SU-DHL-6 (cell line): Measurements from ENCODE around the gene B9D2.

Source experiments
- H2AFZ ChIP-seq: fragments of 200-600 bp; sonication (generic); 2 replicates; pipeline ENCODE4 v1.6.1; 2014; ENCODE audit warnings: low read depth, mild to moderate bottlenecking, moderate library complexity, mixed read lengths, antibody characterized with exemption, low read length; ENCODE audit not compliant: severe bottlenecking
- H3F3A ChIP-seq: fragments of 200-600 bp; shearing (Covaris generic); 2 replicates; pipeline ENCODE4 v1.6.0; 2016; ENCODE audit warnings: antibody characterized with exemption, mild to moderate bottlenecking; ENCODE audit not compliant: insufficient read depth
- H3K27ac ChIP-seq: fragments of 200-600 bp; sonication (generic); 2 replicates; pipeline ENCODE4 v1.5.1; 2016; ENCODE audit warnings: low read depth, mild to moderate bottlenecking, low read length, moderate library complexity, mixed read lengths
- H3K27me3 ChIP-seq: fragments of 200-600 bp; sonication (generic), shearing (Covaris generic); 2 replicates; pipeline ENCODE4 v1.6.0; 2014; ENCODE audit warnings: mild to moderate bottlenecking, low read length
- H3K36me3 ChIP-seq: fragments of 200-600 bp; sonication (generic); 2 replicates; pipeline ENCODE4 v1.6.1; 2014; ENCODE audit warnings: mild to moderate bottlenecking, low read length, mixed read lengths
- H3K4me2 ChIP-seq: fragments of 300-600, 200-600 bp; shearing (Covaris generic), sonication (generic); 2 replicates; pipeline ENCODE4 v1.6.0; 2014; ENCODE audit warnings: low read length, low read depth, mild to moderate bottlenecking; ENCODE audit not compliant: poor library complexity, severe bottlenecking
- H3K4me3 ChIP-seq: fragments of 200-600 bp; sonication (generic); 2 replicates; pipeline ENCODE4 v1.5.1; 2014; ENCODE audit warnings: antibody characterized with exemption, low read length, mild to moderate bottlenecking, mixed read lengths; ENCODE audit not compliant: insufficient read depth, poor library complexity, severe bottlenecking
- H3K79me2 ChIP-seq: fragments of 200-600 bp; sonication (generic); 2 replicates; pipeline ENCODE4 v1.6.1; 2014; ENCODE audit warnings: mild to moderate bottlenecking, low read length, moderate library complexity; ENCODE audit not compliant: insufficient read depth
- H3K9ac ChIP-seq: fragments of 200-600 bp; sonication (generic); 2 replicates; pipeline ENCODE4 v1.7.0; 2014; ENCODE audit warnings: mild to moderate bottlenecking, low read length
- H3K9me2 ChIP-seq: fragments of 200-600 bp; sonication (generic); replicated peaks from 2 replicates; pipeline ENCODE4 v1.6.1; 2014; ENCODE audit warnings: low read length; ENCODE audit not compliant: insufficient read depth
- H3K9me3 ChIP-seq: fragments of 200-600 bp; sonication (generic); 2 replicates; pipeline ENCODE4 v1.6.1; 2014; ENCODE audit warnings: low read length, mixed read lengths; ENCODE audit not compliant: insufficient read depth
- H4K20me1 ChIP-seq: fragments of 200-600 bp; sonication (generic); 2 replicates; pipeline ENCODE4 v1.6.1; 2014; ENCODE audit warnings: low read depth, mild to moderate bottlenecking, antibody characterized with exemption, low read length, moderate library complexity, mixed read lengths
- CTCF ChIP-seq: fragments of 200-600 bp; sonication (generic); IDR thresholded peaks from one replicate; pipeline ENCODE4 v1.5.1; 2017; ENCODE audit warnings: antibody characterized with exemption, mild to moderate bottlenecking, low read length, moderate library complexity; ENCODE audit not compliant: insufficient read depth, poor library complexity, severe bottlenecking
- EZH2phosphoT487 ChIP-seq: fragments of 200-600 bp; sonication (generic), shearing (Covaris generic); conservative IDR thresholded peaks from 2 replicates; pipeline ENCODE4 v1.6.1; 2018; ENCODE audit warnings: mild to moderate bottlenecking, antibody characterized with exemption, low read length, moderate library complexity, mixed read lengths

Gene B9D2

GRCh38 chr19:41399525-41399924 is 35.6 kb upstream of the B9D2 start:
- Histone ChIP-seq H3K9ac (no peak overlapping the region), H3K9me2 (no peaks in the 10 kb centered on the region), H3K27me3 (no peaks in the 10 kb centered on the region), H3K27ac (no peak overlapping the region), H3K4me2 (no peak overlapping the region), H3K79me2 (peaks cover 31% of the 10 kb centered on the region), H4K20me1 (no peaks in the 10 kb centered on the region), H2AFZ (no peak overlapping the region), H3F3A (0 out of 2 replicates have a peak, but pooled peaks cover 3% of the 10 kb centered on the region), H3K9me3 (no peaks in the 10 kb centered on the region), H3K4me3 (no peak overlapping the region), H3K36me3 (no peaks in the 10 kb centered on the region)
- TF ChIP-seq CTCF (no peak), EZH2phosphoT487 (no peak)

- H4K20me1 ChIP-seq = no peaks in the 10 kb centered on the region
- no peaks in the 10 kb centered on the region for H3K9me3 ChIP-seq
- H3K36me3 ChIP-seq = no peaks in the 10 kb centered on the region
- H3K9ac ChIP-seq = peak overlapping the region; percentile 82; the same call in 1 of the 2 replicates
- no peaks in the 10 kb centered on the region for H3K27me3 ChIP-seq
- no peak overlapping the region for H3K4me3 ChIP-seq
- H3K79me2 ChIP-seq = peaks cover 32% of the 10 kb centered on the region
- H3F3A ChIP-seq = 0 out of 2 replicates have a peak, but pooled peaks cover 3% of the 10 kb centered on the region
- no peak for TF ChIP-seq EZH2phosphoT487
- no peak for TF ChIP-seq CTCF
- H3K9me2 ChIP-seq = no peaks in the 10 kb centered on the region
- H3K4me2 ChIP-seq = peak overlapping the region; percentile 87
- H3K27ac ChIP-seq = no peak overlapping the region
- H2AFZ ChIP-seq = no peak overlapping the region
Observed at GRCh38 chr19:41399091-41399490, 35.1 kb upstream of the B9D2 start.

GRCh38 chr19:41398598-41398997 is 34.6 kb upstream of the B9D2 start:
- H3K4me3 ChIP-seq = peak overlapping the region; percentile 90
- no peak for TF ChIP-seq EZH2phosphoT487
- TF ChIP-seq CTCF = no peak
- 0 out of 2 replicates have a peak, but pooled peaks cover 3% of the 10 kb centered on the region for H3F3A ChIP-seq
- no peak overlapping the region for H3K27ac ChIP-seq
- peak overlapping the region; percentile 82 for H3K9ac ChIP-seq
- H3K9me3 ChIP-seq = no peaks in the 10 kb centered on the region
- no peaks in the 10 kb centered on the region for H4K20me1 ChIP-seq
- no peak overlapping the region for H2AFZ ChIP-seq
- H3K4me2 ChIP-seq = peak overlapping the region; percentile 87
- no peaks in the 10 kb centered on the region for H3K27me3 ChIP-seq
- H3K9me2 ChIP-seq = no peaks in the 10 kb centered on the region
- H3K36me3 ChIP-seq = no peaks in the 10 kb centered on the region
- peaks cover 36% of the 10 kb centered on the region for H3K79me2 ChIP-seq
